GM18858 (cell line): ENCODE measurements around the gene NRP1.

ENCODE experiments used
- ATAC-seq: cut with Tn5 transposase; IDR thresholded peaks from one replicate; pipeline ENCODE4 v1.9.1; 2021; ENCODE audit not compliant: unreplicated experiment

Gene NRP1

GRCh38 chr10:33133557-33133956, 200.9 kb downstream of the NRP1 start:
- ATAC-seq = no peak

- ATAC-seq = no peak
Observed at GRCh38 chr10:33132626-33133025, 201.8 kb downstream of the NRP1 start.

GRCh38 chr10:33129996-33130386, 204.5 kb downstream of the NRP1 start:
- no peak for ATAC-seq

GRCh38 chr10:33129141-33129995, 205.1 kb downstream of the NRP1 start:
- ATAC-seq = no peak

GRCh38 chr10:33127622-33128021, 206.8 kb downstream of the NRP1 start:
- ATAC-seq = no peak
